GM20431 (cell line): ENCODE measurements around the gene ATG13.
"Not testable (repeated sequence)": the region's sequence is repeated elsewhere in the genome, so short reads cannot be mapped to it uniquely, and the experiment has no call there.

Experiments
- in situ Hi-C: fragments of 300-500 bp; cut with MseI, MboI; formaldehyde crosslinking; loops from one replicate; pipeline ENCODE4 v1.15.0; 2020; ENCODE audit warnings: low sequenced_read_pairs; ENCODE audit not compliant: unreplicated experiment

Gene ATG13

GRCh38 chr11:46640036-46640788 is 22.9 kb downstream of the ATG13 start:
- in situ Hi-C loops: no loop called here

DNA sequence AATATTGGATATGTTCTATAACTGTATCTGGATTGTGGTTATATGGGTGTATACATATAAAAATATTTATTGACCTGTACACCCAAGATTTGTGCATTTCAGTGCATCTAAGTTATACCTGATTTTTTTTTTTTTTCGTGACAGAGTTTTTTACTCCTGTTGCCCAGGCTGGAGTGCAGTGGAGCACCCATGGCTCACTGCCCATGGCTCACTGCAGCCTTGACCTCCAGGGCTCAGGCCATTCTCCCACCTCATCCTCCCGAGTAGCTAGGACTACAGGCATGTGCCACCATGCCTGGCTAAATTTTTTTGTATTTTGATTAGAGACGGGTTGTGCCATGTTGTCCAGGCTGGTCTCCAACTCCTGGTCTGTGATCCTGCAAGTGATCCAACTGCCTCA is 24.3 kb downstream of the ATG13 start:
- in situ Hi-C loops: no loop called here

DNA sequence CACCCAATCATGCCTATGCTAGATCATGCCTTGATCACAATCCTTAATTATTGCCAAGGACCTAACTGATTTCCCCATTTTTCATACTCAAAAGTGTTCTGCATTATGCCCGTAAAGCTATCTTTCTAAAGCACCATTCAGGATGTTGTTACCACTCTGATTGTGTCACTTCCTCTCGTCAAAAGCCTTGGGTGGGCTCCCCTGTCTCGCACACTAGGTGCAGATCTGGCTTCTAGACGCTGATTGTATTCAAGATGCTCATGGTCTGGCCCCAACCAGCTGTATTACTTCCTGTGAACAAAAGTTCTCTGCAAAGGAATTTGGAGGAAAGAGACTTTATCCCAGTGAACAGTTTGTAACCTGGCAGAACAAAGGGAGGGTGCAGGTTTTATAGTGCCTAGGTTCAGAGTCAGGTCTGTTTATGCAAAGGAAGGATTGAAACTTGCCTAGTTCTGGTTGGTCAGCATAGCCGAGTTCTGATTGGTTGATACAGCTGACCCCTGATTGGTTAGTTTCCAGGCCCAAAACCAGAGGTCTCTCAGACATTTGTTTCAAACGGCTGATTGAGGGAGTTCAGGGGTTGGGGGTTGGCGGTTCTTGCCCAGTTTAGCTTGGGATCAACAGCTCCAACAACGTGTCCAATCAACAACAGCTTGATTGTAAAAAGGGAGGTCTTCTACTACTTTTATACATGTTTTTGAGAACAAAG is 25.4 kb downstream of the ATG13 start:
- in situ Hi-C loops: no loop called here

DNA sequence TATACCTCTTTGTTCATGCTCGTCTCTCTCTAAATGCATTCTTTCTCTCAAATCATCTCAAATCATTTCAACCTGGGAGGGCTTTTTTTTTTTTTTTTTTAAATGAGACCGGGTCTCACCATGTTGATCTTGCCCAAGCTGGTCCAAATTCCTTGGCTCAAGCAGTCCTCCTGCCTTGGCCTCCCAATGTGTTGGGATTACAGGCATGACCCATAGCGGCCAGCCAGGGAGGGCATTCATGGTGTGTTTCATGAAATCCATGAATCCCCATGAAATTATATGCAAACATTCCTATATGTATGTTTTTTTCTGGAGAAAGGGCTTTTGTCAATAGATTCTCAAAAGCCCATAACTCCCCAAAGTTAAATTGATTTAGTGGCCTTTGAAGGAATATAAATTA is 26.2 kb downstream of the ATG13 start:
- in situ Hi-C loops: no loop called here

DNA sequence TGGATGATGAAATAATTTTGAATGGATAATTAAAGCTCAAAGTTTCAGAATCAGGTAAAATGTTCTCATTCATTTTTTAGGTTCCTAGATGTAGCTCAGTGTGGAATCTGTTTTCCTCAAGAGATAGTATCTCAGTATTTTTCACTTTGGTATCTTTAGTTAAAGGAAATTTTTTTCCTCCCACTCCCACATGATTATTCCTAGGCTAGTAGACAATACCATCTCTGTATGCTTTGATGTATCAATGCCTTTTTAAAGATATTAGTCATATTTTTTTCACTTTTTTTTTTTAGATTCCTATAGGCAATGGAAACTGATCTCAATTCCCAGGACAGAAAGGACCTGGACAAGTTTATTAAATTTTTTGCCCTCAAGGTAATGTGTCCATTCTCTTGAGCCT is 26.6 kb downstream of the ATG13 start:
- in situ Hi-C loops: no loop called here

DNA sequence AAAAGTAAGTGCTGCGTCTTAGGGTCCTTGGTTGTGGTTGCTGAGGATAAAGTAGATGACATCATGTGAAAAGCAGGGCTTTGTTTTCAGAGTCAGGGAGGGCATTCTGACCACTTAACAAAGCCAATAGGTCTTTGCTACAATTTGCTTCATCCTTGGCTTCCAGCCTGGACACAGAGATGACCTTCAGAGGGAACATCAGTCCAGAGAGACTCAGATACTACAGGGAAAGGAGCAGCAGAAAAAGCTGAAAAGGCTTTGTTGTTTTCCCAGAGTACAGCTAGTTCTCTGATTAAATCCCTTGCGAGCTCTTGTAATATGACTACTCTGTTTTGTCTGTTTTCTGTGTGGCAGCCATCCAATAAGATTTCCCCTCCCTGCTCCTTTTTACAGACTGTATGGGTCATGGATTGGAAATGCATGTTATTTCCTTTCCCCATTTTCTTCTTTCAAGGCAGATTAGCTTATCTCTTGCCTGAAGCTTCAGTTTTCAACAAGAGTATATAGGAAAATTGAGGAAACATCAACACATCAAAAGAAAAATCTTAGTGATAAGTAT is 31.9 kb downstream of the ATG13 start:
- in situ Hi-C loops: no loop called here

DNA sequence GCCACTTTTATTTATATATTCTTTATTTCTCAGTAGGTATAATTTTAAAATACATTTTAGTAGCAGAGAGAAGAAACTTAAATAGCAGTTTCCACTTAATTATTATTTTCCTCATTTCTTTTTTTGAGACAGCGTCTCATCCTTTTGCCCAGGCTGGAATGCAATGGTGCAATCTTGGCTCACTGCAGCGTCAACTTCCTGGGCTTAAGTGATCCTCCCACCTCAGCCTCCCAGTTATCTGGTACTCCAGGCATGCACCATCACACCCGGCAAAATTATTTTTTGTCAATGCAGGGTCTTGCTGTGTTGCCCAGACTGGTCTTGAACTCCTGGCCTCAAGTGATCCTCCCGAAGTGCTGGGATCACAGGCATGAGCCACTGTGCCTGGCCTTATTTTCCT is 38.3 kb downstream of the ATG13 start:
- in situ Hi-C loops: no loop called here

DNA sequence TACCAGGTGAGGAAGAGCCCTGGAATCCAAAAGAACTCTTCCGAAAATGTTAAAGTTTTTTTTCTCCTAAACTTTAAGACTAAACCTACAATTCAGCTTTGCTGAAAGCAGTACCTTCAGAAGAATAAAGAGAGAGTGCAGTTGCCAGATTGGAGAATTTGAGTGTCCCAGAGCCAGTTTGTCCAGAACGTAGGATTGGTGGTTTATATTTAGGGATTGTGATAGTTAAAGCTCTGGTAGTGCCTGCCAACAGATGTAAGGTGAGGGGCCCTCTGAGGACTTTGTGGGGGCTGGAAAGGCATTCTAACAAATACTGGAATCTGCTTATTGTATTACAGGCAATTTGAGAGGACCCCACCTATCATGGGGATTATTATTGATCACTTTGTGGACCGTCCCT is 39.8 kb downstream of the ATG13 start:
- in situ Hi-C loops: no loop called here

- in situ Hi-C loops: no loop called here
Measured at GRCh38 chr11:46658259-46658658, 40.9 kb downstream of the ATG13 start.

DNA sequence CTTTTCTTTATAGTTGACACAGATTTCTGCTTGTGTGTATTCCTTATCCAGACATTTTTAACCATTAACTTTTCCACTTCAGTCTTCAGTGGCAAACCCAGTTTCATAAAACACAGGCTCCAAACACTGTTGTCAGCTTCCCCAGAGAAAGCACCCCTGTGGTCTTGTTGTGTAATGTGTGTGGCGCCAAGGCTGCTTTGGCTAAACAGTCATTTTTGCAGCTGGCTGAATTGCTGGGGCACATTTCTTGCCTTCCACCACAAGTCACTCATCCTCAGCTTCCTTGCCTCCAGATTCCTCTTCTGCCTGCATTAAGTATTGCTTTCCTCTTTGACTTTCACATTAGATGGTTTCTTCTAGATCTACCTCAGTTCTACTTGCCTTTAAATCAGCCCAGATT is 42.6 kb downstream of the ATG13 start:
- in situ Hi-C loops: no loop called here

GRCh38 chr11:46661836-46662235 is 44.5 kb downstream of the ATG13 start:
- in situ Hi-C loops: no loop called here

- in situ Hi-C loops: no loop called here
Measured at GRCh38 chr11:46662366-46662765, 45.0 kb downstream of the ATG13 start.

DNA sequence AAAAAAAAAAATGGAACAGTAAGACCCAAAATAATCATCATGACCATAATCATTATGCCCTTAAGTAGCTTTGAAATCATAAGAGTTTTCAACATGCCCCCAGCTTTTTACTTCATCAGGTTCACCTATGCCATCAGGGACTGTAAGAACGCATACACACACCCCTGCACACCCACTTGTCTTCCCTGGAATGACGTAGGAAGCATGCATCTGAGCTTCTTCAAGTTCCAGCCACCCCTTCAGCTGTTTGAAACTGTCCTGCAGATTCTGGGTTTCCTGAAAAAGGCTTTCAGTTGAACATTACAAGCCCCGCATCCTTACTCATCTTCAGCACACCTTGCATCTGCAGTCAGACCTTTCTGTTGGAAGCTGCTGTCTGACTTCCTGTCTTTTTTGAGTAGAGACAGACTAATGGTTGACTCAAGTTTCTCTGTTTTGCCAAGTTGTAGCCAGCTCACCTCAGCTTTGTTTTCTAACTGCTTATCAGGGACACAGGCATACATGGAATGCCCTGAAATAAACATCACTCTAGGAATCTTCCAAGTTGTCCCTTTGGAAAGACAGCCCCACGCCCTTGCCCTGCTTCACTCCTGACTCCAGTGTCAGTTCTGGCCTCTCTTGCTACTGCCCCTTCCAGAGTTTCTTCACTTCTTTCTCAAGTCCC is 46.1 kb downstream of the ATG13 start:
- in situ Hi-C loops: no loop called here

DNA sequence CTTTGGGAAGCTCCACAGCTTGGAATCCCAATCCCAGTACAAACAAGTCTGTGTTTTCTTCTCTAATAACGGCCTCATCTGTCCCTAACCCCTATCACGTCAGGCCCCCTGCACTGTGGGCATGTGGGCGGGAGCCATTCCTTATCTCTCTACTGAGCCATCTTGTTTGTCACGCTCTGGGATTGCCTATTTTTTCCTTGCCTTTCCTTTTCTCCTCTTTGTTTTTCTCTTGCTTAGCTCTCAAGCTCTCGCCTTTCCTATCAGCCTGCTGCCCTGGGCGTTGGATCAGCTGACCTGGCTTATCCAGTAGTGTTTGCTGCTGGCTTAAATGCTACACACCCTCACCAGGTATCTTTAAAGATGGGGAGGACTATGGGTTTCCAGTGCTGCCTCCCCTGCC is 47.3 kb downstream of the ATG13 start:
- in situ Hi-C loops: no loop called here

GRCh38 chr11:46665356-46665755 is 48.0 kb downstream of the ATG13 start:
- in situ Hi-C loops: no loop called here

DNA sequence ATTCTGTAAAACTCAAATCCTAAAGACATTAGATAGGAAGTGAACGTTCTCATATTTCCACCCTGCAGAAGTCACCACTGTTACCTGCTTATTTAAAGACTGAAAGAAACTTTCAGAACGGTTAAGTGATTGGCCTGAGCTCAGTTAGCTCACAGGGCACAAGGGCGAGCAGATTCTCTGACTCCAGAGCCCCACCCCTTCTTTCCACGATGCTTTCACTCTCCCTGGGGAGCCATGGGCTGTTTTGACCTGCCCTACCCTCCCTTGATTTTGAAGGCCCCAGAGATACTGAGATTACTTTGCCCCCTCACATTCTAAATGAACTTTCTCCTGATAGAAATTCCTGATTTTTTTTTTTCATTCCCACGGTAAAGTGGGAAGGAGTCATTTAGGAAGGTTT is 49.2 kb downstream of the ATG13 start:
- in situ Hi-C loops: no loop called here

DNA sequence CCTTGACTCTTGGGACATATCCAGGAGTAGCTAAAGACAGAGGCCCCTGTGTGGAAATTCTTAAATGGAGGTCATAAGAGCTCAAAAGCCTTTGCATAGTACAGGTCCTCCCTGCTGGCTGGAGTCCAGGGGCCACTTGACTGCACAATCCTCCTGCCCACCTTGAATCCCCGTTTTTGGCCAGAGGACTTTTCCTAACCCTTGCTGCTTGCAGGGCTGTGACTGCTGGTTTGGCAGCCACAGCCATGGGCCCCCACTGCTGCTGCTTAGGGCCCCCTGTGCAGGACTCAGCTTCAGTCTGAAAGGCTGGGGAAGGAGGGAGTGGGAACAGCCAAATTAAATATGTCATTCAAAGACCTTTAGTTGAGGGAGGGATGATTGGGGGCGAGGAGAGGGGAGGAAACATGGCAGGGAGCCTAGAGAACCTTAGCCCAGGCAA is 49.7 kb downstream of the ATG13 start:
- in situ Hi-C loops: no loop called here

DNA sequence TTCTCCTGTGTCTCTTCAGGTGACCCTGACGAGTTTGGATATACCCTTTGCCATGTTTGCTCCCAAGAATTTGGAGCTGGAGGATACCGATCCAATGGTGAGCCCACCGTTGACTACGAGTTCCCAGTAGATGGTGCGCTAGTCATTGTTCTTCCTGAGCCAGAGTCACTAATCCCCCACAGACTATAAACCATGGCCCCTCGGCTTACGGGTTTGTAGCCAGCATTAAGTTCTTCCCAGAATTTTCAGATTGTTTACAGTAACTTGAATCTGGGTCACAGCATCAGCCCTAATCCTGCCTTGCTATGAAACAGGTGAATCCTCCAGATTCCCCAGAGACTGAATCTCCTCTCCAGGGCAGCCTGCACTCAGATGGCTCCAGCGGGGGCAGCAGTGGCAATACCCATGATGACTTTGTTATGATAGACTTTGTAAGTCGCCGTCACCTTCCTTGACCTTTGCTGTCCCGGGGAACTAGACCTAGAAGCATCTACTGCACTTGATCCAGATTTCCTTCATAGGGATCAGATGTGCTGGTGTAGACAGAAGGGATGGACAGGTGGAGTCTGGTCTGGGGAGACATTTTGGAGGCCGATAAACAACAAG is 51.2 kb downstream of the ATG13 start:
- in situ Hi-C loops: no loop called here

DNA sequence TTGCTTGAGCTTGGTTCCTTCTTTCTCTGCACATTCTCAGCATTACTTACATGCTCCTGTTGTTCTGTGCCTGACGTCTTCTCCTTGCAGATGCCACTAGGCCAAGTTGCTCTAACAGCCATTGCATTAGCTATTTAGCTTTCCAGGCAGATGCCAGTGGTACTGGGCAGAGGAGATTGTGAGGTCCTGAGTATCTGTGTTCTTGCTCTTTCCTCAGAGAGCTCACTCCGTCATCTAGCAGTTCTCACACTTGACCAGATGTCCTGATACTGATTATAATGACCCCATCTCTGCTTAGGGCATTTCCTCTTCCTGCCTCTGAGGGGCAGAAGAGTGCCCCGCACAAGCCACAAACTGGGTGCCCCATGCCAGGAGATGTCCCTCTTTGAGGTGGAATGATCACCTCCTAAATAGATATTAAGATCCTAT is 52.4 kb downstream of the ATG13 start:
- in situ Hi-C loops: no loop called here

DNA sequence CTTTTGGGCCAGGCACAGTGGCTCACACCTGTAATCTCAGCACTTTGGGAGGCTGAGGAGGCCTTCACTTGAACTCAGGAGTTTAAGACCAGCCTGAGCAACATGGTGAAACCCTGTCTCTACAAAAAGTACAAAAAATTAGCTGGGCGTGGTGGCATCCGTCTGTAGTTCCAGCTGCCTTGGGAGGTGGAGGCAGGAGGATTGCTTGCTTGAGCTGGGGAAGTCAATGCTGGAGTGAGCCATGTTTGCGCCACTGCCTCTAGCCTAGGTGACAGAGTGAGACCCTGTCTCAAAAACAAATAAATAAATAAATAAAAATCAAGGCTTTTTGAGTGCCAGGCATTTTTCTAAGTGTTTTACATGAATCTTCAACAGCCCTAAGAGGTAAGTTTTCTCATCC is 53.2 kb downstream of the ATG13 start:
- in situ Hi-C loops: not testable (repeated sequence)

- in situ Hi-C loops: no loop called here
Measured at GRCh38 chr11:46671958-46672315, 54.6 kb downstream of the ATG13 start.
